BJ (cell line): Measurements from ENCODE around the gene TRIM24. TPM values are rescaled to one million over a fixed set of nuclear protein-coding genes. Genes with fewer than 3 reads are reported as not detected.

ENCODE experiments used
- CTCF ChIA-PET: fragments of 350-600 bp; formaldehyde crosslinking; extraction: SDS; loops from one replicate; lab custom pipeline; 2021; ENCODE audit warnings: antibody characterized with exemption, inconsistent platforms; lab: Yijun Ruan, JAX
- POLR2A ChIA-PET: fragments of 300-600 bp; sonication (Branson Sonifier 250); formaldehyde crosslinking; extraction: SDS; loops from one replicate; lab custom pipeline; 2021; ENCODE audit warnings: antibody characterized with exemption; lab: Charles Lee
- DNase-seq: peaks from one replicate; pipeline ENCODE4 v3.0.0-alpha.2; 2011; ENCODE audit warnings: low read depth
- H3K27me3 ChIP-seq: 2 replicates; pipeline ENCODE4 v1.6.0; 2011; ENCODE audit warnings: low read length; ENCODE audit not compliant: control insufficient read depth, insufficient read depth
- H3K36me3 ChIP-seq: 2 replicates; pipeline ENCODE4 v1.5.1; 2011; ENCODE audit warnings: low read length; ENCODE audit not compliant: control insufficient read depth, insufficient read depth
- H3K4me3 ChIP-seq: 2 replicates; pipeline ENCODE4 v1.5.1; 2011; ENCODE audit warnings: low read depth, mild to moderate bottlenecking, control low read depth, low read length
- polyA plus RNA-seq: library from polyadenylated mRNA; depleted of rRNA; stranded (reverse); fragments of >200 nt; gene quantifications from 2 replicates; pipeline ENCODE4 v1.2.3, GENCODE V29; 2011
- TF ChIP-seq, protein P1 (sequence below): IDR thresholded peaks from 2 replicates; pipeline ENCODE4 v1.5.1; 2011; ENCODE audit warnings: low read depth, mild to moderate bottlenecking, control low read depth, inconsistent platforms, low read length, moderate library complexity; ENCODE audit not compliant: insufficient read depth

Gene TRIM24
- polyA plus RNA-seq, 1 experiment, result 4.2 TPM

DNA sequence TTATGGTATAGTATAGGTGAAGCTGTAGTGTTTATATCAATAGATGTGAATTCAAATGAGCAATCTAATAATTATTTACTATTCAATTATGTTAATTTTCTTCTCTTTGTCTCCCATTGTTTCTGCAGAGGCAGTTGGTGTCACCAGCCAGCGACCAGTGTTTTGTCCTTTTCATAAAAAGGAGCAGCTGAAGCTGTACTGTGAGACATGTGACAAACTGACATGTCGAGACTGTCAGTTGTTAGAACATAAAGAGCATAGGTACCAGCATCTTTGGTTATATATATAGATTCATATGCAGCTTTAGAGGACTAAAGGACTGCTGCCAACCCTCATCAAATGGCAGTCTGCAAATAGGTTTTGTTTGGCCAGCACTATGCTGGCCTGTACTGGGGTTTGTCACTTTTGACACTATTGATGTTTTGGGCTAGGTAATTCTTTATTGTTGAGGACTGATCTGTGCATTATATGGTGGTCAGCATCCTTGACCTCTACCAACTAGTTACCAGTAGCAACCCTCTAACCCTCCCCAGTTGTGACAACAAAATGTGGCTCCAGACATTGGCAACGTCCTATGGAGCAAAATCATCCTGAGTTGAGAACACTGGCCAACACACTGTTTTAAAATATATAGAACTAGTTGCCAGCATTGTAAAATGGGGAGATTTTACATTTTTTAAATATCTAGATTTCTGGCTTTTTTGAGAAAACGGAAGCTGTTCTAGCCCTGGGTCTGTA lies 59.2 kb downstream of the TRIM24 start:
- no peak overlapping the region for H3K4me3 ChIP-seq
- POLR2A ChIA-PET, result no interaction called here
- TF ChIP-seq, protein P1, sequence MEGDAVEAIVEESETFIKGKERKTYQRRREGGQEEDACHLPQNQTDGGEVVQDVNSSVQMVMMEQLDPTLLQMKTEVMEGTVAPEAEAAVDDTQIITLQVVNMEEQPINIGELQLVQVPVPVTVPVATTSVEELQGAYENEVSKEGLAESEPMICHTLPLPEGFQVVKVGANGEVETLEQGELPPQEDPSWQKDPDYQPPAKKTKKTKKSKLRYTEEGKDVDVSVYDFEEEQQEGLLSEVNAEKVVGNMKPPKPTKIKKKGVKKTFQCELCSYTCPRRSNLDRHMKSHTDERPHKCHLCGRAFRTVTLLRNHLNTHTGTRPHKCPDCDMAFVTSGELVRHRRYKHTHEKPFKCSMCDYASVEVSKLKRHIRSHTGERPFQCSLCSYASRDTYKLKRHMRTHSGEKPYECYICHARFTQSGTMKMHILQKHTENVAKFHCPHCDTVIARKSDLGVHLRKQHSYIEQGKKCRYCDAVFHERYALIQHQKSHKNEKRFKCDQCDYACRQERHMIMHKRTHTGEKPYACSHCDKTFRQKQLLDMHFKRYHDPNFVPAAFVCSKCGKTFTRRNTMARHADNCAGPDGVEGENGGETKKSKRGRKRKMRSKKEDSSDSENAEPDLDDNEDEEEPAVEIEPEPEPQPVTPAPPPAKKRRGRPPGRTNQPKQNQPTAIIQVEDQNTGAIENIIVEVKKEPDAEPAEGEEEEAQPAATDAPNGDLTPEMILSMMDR, result no peak
- no peaks in the 10 kb centered on the region for H3K27me3 ChIP-seq
- CTCF ChIA-PET, result interaction anchor here (1.1 kb wide), 1 partner anchor 17 kb away, joined by 3 read pairs; no protein-coding TSS in a partner anchor
- no peaks in the 10 kb centered on the region for H3K36me3 ChIP-seq
- no peak for DNase-seq

DNA sequence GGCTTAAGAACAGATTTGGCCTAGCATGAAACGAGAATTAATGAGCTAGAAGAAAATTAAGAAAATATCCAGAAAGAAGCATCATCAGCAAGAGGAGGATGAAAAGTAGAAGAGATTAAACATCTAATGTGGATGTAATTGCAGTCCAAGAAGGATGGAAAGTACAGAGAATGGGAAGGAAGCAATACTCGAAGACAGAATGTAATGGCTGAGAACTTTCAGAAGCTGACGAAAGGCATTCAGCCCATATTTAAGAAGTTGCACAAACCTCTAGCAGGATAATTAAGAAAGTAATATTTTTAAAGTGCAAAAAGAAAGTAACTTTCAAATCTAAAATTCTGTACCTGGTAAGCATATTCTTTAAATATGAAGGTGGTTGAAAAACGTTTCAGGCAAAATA lies 60.7 kb downstream of the TRIM24 start:
- H3K27me3 ChIP-seq, result no peaks in the 10 kb centered on the region
- TF ChIP-seq, protein P1, result no peak
- H3K36me3 ChIP-seq, result no peaks in the 10 kb centered on the region
- ChIA-PET CTCF (no interaction called here), POLR2A (no interaction called here)
- no peak for DNase-seq
- no peak overlapping the region for H3K4me3 ChIP-seq

DNA sequence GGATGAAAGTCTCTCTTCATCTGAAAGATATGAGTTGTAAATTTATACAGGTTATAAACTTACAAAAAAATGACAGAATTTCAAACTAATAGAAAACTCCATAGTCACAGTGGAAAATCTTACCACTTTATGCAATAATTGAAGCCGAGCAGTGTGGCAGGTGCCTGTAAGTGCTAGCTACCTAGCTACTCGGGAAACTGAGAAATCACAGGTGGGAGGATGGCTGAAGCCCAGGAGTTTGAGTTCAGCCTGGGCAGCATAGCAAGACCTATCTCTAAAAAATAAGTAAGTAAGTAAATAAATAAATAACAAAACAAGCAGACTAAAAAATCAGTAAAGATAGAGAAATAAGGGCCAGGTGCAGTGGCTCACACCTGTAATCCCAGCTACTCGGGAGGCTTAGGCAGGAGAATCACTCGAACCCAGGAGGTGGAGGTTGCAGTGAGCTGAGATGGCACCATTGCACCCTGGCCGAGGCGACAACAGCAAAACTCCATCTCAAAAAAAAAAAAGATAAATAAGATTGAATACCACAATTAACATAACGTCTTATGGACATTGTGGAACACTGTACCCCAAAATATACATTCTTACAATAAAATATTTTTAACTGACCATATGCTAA lies 61.9 kb downstream of the TRIM24 start:
- TF ChIP-seq, protein P1, result no peak
- Histone ChIP-seq H3K4me3 (no peak overlapping the region), H3K36me3 (no peaks in the 10 kb centered on the region), H3K27me3 (no peaks in the 10 kb centered on the region)
- ChIA-PET POLR2A (no interaction called here), CTCF (no interaction called here)
- DNase-seq, result no peak

DNA sequence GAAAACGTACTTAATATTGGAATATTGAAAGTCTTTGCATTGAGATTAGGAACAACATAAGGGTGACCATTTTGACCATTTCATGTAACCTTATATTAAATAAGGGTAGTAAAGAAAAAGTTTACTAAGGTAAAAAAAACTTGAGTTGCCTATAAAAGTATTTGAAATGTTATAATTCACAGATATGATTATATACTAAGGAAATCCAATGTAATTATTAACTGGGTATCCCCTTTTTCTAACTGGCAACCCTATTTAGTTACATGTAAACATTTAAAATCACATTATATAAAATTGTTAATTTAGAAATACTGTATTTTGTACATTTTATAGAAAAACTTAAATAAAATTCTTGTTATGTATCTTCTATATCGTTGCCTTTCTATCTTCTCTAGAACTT lies 64.2 kb downstream of the TRIM24 start:
- TF ChIP-seq, protein P1, result no peak
- Histone ChIP-seq H3K27me3 (no peaks in the 10 kb centered on the region), H3K4me3 (no peak overlapping the region), H3K36me3 (no peaks in the 10 kb centered on the region)
- no peak for DNase-seq
- ChIA-PET CTCF (no interaction called here), POLR2A (no interaction called here)

DNA sequence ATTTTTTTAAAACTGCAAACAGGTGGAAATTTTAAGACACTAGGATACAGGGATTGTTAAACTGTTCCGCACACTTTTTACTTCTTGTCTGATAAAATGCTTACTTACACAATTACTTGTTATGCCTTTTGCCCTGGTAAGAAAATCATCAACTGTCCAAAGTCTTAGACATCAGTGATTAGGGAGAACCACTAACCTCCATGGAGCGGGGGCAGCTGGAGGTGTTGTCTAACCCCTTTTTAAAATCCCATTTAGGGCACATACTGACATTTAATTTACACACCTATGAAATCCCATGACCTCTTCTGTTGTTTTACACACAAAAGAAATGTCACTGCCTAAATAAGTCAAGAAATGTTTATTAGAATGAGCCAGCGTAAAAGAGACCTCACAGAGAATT lies 65.7 kb downstream of the TRIM24 start:
- DNase-seq, result no peak
- ChIA-PET POLR2A (no interaction called here), CTCF (no interaction called here)
- Histone ChIP-seq H3K4me3 (no peak overlapping the region), H3K27me3 (no peaks in the 10 kb centered on the region), H3K36me3 (no peaks in the 10 kb centered on the region)
- TF ChIP-seq, protein P1, result no peak
